Fibroblast of pulmonary artery (primary cell): Measurements from ENCODE around the gene MRPS27.
A peak's percentile ranks its signal among the peaks of the same experiment; 100 is the strongest.
"Not testable (repeated sequence)": the region's sequence is repeated elsewhere in the genome, so short reads cannot be mapped to it uniquely, and the experiment has no call there.

Experiments
- DNase-seq: peaks from one replicate; pipeline ENCODE4 v3.0.0-alpha.2; 2010; ENCODE audit warnings: low read depth
- H3K4me3 ChIP-seq: replicated peaks from 2 replicates; pipeline ENCODE4 v1.5.1; 2011; ENCODE audit warnings: low read depth, mild to moderate bottlenecking, control low read depth, low read length, moderate library complexity
- TF ChIP-seq, protein P1 (sequence below): IDR thresholded peaks from 2 replicates; pipeline ENCODE4 v1.5.1; 2011; ENCODE audit warnings: mild to moderate bottlenecking, control low read depth, low read length, inconsistent platforms; ENCODE audit errors: missing control alignments

The MRPS27 gene

DNA sequence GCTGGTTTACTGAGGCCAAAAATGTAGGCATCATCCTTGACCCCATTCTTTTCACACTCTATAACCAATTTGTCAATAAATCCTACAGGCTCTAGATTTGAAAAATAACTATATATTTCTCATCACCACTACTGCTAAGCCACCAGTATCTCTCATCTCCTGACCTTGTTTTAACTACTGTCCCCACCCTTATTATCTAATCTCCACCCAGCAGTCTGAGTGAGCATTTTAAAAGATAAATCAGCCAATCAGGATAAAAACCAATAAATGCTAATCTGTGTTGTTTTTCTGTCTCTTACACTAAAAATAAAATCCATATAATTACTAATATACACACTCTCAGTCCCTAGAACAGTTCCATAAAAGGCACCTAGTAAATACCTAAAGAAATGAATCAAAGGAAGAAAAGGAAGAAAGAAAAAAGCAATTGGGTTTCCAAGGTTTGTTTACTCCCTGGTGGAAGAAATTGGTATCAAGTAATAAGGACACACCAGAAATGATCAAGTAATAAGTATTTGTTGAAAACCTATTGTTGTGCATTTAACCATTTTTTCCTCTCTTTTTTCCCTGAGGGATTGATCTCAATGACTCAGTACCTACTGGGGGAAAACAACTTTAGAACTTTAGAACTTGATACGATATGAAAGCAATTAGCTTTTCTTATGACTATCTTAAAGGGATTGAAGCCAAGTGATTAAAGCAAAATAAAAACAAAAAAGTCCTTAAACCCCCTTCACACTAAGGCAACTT, 19.3 kb downstream of the MRPS27 start:
- no peak overlapping the region for H3K4me3 ChIP-seq
- TF ChIP-seq, protein P1, sequence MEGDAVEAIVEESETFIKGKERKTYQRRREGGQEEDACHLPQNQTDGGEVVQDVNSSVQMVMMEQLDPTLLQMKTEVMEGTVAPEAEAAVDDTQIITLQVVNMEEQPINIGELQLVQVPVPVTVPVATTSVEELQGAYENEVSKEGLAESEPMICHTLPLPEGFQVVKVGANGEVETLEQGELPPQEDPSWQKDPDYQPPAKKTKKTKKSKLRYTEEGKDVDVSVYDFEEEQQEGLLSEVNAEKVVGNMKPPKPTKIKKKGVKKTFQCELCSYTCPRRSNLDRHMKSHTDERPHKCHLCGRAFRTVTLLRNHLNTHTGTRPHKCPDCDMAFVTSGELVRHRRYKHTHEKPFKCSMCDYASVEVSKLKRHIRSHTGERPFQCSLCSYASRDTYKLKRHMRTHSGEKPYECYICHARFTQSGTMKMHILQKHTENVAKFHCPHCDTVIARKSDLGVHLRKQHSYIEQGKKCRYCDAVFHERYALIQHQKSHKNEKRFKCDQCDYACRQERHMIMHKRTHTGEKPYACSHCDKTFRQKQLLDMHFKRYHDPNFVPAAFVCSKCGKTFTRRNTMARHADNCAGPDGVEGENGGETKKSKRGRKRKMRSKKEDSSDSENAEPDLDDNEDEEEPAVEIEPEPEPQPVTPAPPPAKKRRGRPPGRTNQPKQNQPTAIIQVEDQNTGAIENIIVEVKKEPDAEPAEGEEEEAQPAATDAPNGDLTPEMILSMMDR, result peak; percentile 6
- DNase-seq, result peak; percentile 21

DNA sequence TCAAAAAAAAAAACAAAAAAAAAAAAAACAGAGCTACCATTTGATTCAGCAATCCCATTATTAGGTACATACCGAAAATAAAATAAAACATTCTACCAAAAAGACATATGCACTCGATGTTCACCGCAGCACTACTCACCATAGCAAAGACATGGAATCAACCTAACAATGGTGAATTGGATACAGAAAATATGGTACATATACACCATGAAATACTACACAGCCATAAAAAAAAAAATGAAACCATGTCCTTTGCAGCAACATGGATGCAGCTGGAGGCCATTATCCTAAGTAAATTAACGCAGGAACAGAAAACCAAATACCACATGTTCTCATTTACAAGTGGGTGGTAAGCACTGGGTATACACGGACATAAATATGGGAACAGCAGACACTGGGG, 21.3 kb downstream of the MRPS27 start:
- no peak for DNase-seq
- H3K4me3 ChIP-seq, result no peak overlapping the region
- TF ChIP-seq, protein P1, result no peak

DNA sequence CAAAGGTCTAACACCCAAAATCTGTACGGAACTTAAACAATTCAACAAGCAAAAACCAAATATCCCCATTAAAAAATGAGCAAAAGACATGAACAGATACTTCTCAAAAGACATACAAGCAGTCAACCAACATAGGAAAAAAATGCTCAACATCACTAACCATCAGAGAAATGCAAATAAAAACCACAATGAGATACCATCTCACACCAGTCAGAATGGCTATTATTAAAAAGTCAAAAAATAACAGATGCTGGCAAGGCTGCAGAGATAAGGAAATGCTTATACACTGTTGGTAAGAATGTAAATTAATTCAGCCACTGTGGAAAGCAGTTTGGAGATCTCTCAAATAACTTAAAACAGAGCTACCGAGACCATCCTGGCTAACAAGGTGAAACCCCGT, 21.9 kb downstream of the MRPS27 start:
- not testable (repeated sequence) for H3K4me3 ChIP-seq, DNase-seq

DNA sequence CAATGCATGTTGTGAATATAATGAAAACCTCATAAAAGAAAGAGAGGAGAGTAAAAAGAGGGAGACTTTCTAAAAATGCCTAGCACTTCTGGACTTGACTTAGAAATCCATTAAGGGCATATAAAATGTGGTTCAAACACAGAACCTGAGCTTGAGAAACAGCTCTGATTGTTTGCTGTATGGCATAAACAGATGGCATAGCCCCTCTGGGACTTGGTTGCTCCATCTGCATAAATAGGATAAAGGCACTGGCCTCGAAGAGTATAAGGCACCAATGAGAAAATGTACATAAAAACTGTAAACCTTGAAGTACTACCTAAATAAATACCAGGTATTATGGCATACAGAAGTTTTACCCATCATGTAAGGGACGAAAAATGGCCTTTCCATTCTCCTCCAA, 23.8 kb downstream of the MRPS27 start:
- no peak for DNase-seq
- TF ChIP-seq, protein P1, result no peak
- H3K4me3 ChIP-seq, result no peak overlapping the region

DNA sequence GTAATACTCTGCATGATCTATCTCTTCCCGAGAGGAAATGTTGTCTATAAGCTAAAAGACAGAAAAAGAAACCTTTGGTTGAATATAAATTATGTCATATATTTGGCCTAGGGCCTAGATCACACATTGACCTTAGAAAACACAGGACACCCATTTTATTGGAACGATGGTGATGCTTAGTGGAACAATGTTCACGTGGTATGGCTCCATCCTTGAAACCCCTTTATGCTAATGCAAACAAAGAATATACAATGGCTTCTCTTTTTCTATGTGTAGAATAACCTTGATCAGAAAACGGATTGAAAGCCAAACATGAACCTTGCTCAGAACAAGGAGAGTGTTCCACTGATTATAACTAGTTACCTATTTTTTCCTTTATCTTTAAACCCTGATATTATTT, 24.5 kb downstream of the MRPS27 start:
- TF ChIP-seq, protein P1, result no peak
- no peak for DNase-seq
- no peak overlapping the region for H3K4me3 ChIP-seq

DNA sequence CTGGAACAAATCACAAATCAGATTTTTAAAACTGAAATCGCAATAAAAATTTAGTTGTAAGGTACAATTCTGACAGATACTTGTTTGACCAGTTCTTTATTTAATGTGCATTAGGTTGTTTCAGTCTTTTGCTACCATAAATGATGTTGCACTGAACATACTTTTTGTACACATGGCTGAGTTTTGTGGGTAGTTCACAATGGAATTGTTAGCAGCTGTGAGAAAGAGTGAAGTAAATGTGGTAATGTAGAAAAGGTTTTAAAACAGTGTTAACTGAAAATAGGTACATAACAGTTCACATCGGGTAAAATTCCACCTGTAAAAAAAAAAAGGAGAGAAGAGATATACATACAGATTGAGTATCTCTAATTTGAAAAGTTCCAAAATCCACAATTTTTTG, 25.6 kb downstream of the MRPS27 start:
- no peak for DNase-seq
- TF ChIP-seq, protein P1, result no peak
- H3K4me3 ChIP-seq, result no peak overlapping the region

DNA sequence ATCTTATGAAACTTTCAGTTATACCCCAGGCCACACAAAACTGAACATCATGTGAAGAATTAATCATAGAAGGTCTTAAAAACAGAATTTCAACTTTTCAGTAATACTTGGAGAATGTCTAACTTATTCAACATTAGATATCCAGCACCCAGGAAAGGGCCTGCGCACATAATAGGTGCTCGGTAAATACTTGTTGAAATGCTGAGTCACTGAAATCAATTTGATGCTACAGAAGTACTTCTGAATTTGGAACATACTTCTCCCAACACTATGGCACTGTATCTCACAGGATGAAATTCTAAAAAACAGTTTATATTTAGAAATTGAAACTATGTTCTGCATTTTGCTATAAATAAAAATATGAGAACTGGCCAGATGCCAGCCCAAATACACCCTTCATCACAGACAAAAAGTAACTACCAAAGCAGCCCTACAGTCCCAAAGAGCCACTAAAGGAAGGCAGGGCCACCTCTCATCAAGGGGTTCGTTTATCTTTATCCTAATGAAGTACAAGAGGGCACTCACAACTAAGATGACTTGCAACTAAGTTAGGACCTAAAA, 26.5 kb downstream of the MRPS27 start:
- no peak for DNase-seq
- TF ChIP-seq, protein P1, result no peak
- no peak overlapping the region for H3K4me3 ChIP-seq
